CD4-positive, alpha-beta T cell treated with Interleukin-12 subunit alpha and Interleukin-12 subunit beta, for 1 hour (primary cell): ENCODE measurements around the gene SDCBP2.
A peak's percentile ranks its signal among the peaks of the same experiment; 100 is the strongest.

Experiments used
- DNase-seq: peaks from one replicate; pipeline ENCODE4 v3.0.0-alpha.2; 2020

Gene SDCBP2, protein sequence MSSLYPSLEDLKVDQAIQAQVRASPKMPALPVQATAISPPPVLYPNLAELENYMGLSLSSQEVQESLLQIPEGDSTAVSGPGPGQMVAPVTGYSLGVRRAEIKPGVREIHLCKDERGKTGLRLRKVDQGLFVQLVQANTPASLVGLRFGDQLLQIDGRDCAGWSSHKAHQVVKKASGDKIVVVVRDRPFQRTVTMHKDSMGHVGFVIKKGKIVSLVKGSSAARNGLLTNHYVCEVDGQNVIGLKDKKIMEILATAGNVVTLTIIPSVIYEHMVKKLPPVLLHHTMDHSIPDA

DNA sequence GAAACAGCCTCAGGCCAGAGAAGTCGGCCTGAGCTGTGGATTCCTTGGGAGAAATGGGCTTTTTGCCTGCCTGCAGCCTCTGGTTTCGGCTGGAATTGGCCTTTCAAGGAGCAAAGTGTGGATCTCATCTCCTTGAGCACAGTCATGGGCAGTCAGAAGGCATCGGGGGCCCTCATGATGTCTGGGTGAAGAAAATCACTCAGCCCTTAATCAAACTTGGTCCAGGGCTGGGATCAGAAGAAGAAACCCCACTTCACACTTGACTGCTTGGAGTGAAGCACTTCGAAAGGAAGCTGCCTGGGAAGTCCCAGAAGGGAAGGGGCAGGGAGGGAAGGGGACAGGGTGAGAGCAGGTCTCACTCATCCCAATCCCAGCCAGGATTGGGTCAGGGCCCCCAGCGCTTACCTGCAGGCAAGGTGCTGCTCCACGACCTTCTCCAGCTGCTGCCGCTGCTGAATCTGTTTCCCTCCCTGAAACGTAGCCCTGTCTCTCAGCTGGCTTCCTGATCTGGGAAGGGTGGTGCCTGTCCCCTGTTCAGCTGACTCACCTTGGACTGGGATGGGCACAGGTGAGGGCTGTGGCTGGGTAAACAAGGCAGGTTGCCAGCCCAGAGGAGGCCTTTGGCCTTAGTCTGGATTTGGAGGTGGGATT lies at the start of gene SDCBP2:
SDCBP2 (minus strand) TSS at position 460 of the 651 bp plus-strand sequence. CDS start 8,723 bp downstream, outside the sequence.
- no peak for DNase-seq

DNA sequence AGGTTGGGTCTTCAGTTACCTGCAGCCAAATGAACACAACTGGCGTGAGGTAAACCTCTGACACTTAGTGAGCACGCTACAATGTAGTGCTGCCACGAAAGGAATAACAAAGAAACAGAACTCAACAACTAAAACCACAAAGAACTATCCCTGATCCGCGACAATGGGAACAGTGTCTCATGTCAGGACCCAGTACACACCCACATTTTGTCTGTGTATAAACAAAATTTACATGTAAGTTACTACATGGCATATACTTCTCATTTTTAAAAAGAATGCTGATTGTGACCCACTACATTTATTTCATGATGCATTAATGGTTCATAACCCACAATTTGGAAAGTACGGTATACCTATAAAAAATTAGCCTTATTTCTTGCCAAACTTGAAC lies 49.8 kb upstream of the SDCBP2 start:
- no peak for DNase-seq

DNA sequence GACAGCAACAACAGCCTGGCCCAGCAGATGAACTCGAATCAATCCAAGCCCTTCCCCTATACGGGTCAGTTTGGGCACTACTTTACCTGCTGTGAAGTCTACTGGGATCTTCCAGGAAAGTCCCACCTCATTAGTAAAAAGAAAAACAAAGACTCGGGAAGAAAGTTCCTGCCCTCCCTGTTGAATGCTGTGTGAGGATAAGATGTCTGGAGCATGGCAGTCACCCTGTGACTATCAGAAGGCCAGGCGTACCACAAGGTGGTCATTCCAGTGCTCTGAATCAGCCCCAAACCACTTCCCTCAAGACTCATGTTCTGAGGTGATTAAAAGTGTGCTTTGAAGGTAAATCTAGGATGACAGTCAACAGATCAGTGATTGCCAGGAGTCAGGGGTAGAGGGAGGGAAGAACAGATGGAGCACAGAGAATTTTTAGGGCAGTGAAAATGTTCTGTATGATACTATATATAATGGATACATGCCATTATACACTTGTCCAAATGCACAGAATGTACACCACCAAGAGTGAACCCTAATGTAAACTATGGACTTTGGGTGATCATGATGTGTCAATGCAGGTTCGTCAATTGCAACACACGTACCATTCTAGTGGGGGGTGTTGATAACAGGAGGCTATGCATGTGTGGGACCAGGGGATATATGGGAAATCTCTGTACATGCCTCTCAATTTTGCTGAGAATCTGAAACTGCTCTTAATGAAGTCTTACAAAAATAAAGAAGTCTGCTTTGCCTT lies 49.2 kb upstream of the SDCBP2 start:
- DNase-seq, result no peak

DNA sequence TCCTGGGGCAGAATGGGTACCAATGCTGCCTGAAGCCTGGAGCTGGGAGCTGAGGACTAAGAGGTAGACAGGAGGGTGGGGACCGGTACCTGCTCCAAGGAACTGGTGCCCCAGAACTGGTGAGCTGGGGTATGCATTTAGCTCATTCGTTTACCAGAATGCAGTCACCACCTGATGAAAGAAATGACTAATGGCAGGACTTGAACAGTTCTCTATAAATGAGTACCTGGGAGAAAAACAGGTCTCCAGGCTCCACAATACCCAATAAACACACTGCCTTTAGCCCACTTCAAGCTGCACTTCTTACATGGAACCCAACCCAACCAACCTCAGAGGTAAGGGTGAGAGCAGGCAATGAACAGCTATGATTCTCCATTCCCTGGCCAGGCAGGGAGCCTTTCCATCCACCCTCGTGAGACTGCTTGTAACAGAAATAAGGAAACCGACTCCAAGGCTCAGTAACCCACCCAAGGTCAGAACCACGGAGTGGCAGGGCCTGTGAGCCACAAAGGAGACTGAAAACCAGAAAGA lies 48.5 kb upstream of the SDCBP2 start:
- no peak for DNase-seq

DNA sequence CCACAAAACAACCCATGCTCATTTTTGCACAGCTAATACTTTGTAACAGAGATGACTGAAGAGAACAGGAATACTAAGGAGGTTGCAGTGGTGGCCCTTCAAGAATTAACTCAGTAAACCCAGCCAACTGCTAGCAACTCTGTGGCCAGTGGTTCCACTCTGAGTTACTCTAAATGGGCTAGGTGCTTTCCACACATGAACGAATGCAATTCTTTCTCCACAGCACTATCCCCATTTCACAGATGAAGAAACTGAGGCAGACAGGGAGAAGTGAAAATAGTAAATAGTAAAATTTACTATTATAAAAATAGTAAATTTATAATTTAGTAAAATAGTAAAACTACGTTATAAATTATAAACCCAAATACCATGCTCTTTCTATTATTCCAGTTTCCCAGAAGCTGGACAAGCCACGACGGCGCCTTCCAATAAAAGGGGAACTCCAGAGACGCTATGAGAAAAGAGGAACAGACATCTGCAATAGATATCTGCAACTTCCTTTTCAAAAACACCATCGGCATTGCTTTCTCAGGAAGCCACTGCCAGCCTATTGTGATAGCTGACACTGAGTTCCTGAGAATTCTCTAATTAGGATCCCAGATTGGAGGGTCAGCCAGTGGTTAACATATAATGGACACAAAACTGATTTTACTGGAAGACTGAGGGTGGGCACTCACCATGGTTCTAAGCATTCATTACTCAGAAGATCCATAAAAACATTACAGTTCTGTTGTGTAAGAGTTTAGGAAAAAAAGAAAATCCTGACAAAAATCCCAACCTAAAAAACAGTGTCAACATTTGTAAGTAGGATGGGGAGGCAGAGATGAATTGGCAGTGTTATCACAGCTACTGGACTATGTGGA lies 47.7 kb upstream of the SDCBP2 start:
- DNase-seq, result no peak

DNA sequence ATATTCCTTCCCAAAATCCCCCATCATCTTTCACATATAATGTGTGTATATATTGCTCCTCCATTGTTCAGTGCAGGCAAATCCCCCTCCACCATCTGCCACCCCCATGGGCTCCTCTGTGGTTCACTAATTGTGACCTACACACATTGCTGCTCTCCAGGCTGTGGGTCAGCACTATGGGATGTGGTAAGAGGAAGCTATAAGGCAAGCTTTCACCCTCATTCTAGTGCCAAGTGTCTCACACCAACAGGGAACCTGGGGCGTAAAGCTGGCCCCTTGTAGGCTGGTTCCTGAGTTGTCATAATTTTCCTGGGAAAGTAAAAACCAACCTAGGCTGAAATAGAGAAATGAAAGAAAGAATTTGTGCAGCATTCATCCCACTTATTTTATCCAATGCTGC lies 47.1 kb upstream of the SDCBP2 start:
- no peak for DNase-seq

DNA sequence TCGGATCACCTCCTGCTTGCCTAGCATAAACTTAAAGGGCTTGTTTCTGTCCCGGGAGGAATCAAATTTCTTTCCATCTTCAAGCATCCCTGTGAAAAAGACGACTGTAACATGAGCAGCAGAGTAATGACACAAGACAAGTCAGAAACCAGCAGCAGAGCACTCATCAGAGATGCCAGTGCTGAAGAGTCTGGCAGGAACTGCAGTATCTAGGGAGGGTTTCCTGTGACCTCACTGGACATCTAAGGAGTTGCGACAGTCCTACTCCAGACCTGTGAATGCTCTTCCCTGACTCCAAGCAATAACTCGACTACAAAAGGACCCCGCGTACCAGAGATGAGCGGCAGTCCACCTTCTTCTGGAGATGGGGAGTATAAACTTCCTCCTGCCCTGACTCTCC lies 46.6 kb upstream of the SDCBP2 start:
- DNase-seq, result no peak

DNA sequence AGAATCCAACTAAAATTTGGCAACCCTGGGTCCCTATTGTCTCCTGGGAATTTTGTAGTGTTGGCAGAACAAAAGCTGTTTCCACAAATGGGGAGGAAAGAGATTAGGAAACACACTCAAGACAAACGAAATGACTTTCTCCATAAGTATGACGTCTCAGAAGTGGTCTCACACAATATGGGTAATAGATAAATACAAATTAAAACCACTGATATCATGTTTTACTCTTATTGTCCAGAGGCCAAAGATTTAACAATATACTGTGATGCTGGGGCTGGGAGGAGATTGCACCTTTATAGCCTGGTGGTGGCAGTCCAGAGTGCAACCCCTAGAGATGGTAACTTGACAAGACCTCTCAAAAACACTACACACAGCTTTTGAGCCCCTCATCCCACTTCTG lies 45.3 kb upstream of the SDCBP2 start:
- DNase-seq, result no peak

DNA sequence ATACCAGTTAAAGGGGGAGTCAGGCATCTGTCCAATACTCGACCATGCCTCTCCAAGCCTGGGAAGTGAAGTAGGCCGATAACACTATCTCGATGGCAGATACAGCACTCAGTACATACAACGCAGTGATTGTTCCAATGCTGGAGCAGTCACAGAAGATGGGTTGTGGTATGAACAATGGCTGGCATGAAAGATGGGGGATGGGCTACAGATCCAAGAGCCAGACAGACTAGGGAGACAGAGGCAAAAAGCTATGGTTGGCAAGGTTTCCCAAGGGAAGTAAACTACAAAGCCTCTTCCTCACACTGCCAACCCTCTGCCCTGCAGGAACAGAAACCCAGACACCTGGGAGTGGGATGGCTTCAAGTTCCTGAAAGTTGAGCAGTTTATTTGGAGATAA lies 44.7 kb upstream of the SDCBP2 start:
- no peak for DNase-seq

DNA sequence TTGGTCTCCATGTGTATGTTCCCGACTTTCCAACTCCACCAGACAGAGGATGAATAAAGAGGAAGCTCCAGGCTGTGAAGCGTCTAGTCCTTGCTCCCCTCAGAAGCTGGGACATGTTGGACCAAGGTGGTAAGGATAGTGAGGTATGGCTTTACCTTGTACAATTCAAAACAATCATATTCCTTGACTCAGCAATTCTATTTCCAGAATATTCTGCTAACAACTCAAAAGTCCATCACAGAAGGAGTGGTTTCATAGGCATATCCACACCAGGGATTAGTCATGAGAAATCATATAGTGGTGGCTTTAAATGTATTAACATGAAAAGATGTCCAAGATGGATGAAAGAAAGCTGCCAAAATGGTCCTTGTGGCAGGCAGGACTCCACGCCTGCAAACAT lies 44.1 kb upstream of the SDCBP2 start:
- DNase-seq, result no peak

DNA sequence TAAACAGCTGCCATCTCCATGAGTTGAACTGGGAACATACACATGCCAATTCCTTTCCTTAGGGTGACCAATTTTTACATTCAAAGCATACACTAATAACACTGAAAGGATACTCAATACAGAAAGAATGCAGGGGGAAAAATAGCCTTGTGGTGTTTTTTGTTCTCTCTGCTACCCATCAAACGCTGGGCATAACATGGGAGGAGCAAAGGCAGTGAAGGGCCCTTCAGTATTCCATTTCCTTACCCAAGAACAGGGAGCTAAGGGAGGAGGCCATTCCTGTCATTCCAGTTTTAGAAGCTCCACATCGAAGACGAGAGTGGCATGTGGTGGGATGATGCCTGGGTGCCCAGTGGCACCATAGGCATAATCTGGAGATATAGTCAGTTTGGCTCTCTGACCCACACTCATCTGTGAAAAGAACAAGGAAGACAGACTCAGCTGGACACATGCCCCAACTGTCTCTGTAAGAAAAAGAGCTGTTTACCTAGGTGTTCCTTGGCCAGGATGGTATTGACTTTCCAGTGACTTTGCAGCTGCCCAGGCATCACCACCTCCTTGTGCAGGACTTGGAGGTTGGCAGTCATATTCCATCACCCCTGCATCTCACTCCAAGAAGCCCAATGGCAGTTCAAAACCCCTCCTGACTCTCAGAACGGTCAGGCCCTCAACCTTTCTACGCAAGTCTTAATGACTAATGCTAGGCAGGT lies 43.0 kb upstream of the SDCBP2 start:
- no peak for DNase-seq

DNA sequence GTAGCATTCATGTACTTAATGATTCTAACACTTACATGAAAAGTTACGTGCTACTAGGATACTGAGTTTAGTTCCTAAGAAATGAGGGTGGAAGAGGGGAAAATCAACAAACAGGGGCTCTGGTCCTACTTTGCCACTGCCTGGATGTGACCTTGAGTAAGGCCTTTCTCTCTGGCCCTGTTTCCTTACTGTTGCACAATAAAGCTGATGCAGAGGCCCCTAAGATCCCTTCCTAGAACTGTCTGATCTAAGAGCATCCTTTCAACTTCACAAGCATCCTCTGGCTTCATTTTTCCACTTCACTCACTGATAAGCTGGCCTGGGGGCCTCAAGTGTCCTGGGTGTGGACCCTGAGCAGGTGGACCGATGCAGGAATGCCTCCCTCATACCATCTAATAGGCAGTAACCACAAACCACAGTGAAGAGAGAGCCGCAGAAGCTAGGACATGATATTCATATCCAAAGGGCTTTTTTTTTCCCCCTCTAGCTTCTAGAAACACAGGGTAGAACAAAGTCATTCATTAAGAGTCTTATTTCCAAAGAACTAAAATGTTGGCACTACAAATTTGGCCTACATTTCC lies 42.4 kb upstream of the SDCBP2 start:
- DNase-seq, result no peak

DNA sequence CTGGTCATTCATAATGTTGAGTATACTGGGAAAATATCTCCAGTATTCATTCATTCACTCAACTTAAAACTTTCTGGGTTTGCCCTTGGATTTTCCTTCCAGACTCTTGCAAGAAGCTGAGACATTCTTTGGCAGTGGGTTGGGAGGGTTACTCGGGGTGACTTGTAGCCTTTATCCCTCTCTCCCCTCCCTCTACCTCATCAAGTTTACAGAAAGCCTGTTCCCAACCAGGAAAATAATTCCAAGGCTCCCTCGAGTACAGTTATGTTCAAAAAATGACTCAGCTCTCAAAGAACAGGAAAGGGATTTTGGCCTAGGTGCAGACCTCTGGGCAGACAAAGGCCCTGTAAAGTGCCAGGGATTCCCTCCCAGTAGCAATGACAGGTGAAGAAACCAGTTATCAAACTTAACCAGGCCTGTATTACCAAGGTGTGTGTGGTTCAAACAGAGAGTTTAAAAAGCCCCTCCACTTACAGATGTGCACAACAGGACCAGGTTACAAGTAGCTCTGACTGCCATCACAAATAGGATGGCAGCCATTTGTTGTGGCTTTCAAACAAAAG lies 41.7 kb upstream of the SDCBP2 start:
- no peak for DNase-seq

DNA sequence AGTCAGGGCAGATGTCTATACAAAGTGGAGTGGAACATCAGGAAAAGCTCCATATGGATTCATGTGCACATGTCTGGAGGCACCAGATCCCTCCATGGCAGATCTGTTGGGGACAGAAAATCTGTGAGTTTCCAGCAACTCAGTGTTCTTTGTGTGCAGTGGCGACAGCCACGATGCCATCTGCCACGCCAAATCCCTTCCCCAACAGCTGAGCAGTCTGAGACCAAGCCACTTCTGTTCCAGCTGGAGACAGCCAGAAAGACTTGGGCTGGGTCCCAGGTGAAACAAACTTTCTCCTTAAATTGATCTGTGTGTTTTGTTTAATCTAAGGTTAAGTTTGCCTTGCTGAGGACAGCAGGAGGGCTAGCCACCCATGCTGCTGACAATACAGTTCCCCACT lies 41.0 kb upstream of the SDCBP2 start:
- no peak for DNase-seq

DNA sequence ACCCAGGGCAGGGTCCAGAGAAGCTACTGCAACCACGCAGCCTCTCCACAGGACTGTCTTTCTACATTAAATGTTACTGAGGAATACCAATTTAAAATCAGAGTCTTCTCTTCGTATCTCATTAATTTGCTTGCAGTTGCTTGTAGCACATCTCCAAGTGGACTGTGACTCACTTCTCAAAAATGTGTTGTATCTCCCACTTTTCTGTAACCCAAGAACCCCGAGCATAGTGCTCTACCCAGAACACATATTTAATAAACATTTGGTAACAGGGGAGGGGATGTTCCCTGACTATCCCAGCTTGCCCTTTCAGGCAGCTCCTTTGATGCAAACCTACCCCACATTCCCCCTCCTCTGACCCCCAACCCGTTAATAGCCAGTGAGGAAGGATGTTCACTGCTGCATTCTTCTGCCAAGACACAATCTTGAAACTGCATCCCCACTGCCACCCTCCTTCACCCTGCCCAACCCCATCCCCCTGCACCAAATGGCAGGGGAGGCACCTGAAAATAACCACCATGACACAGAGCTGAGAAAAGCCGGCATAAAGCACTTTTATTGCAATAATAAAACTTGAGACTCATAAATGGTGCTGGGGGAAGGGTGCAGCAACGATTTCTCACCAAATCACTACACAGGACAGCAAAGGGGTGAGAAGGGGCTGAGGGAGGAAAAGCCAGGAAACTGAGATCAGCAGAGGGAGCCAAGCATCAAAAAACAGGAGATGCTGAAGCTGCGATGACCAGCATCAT lies 39.7 kb upstream of the SDCBP2 start:
- DNase-seq, result no peak

DNA sequence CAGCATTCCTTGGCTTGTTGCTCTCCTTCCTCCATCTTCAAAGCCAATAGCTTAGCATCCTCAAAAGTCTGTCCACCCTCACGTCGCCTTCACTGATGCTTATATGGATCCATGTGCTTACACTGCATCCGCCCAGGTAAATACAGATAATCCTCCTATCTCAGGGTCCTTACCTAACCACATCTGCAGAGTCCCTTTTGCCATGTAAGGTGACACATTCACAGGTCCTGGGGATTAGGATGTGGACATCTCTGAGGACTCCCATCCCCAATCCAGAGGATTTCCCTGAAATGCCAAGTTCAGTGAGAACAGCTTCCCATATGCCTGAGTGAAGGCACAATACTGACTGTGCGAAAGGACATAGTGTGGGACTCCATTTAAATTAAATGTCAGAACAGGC lies 38.5 kb upstream of the SDCBP2 start:
- no peak for DNase-seq

DNA sequence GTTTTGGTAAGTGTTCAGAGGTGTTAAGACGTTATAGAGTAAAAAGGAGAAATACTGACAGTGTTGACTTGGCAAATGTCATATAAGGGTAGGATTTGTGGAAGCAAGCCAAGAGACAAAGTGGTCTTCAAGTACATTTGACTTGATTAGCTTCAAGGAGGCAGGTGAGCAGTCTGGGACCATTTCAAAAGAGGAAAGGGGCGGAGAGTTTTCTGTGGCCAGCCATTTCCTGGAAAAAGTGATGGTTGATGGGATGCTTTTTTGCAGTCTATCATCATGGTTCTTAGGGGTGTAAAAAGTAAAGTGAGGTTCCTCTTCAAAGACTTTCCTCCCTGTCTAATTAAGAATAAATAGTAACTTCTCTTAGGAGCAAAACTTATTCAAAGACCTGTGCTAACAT lies 35.2 kb upstream of the SDCBP2 start:
- peak; percentile 21 for DNase-seq

DNA sequence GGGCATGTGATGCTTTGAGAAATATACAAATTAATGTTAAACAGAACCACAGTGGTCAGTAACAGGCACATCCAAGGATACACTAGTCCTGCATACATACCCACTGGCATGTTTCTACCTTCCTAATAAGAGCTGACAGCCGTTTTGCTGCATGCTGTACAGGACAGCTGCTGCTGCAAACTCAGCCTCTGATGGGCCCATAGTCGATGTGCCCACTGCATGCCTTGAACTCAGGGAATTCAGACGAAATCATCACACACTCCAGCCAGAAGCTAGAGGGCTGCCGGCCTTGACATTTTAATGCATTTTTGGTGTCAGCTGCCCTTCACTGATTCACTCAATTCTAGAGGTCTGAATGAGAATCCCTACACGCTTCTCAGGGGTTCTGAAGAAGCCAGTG lies 34.6 kb upstream of the SDCBP2 start:
- no peak for DNase-seq

DNA sequence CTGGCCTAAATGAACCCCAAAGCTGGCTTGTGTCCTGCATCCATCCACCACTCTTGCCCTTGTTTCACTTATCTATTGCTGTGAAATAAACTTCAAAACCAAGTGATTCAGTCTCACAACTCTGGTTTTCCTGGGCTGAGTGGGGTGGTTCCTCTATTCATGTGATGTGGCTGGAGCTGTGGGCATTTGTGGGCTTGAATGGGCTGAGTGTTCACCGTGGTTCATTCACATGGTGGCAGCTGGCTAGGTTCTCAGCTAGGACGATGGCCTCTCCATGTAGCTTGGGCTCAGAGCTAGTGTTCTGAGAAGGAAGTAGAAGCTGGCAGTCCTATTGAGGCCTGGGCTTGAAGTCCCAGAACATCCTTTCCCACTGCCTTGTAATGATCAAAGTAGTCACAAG lies 33.5 kb upstream of the SDCBP2 start:
- no peak for DNase-seq

DNA sequence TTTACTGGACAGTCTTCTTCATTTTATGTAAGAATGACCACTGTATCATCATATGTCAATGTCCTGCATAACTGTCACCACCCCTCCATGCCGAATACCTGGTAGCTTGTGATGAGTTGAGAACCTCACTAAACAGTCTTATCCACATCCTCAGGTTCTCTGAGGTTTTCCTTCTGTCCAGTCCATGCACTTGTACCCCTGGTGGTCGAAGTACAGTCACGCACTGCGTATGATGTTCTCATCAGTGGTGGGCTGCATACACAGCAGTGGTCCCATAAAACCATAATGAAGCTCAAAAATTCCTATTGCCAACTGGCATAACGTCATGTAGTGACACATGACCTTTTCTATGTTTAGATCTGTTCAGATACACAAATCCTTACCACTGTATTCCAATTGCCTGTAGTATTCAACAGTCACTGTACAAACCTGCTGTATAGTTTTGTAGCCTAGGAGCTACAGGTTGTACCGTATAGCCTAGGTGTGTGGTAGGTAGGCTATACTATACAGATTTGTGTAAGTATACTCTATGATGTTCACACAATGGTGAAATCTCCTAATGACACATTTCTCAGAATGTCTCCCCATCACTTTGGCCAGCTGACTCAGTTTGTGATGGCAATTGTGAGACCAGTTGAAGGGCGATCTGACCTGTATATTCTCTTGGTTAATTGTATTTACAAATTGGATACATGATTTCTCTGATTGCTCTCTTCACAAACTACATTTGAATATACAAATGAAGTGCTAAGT lies 31.3 kb upstream of the SDCBP2 start:
- DNase-seq, result no peak
